ENCODE data around the gene CSNK2A2. TPM values are rescaled to one million over a fixed set of nuclear protein-coding genes. Genes with fewer than 3 reads are reported as not detected.
A peak's percentile ranks its signal among the peaks of the same experiment; 100 is the strongest.

Gene CSNK2A2
- polyA plus RNA-seq, 2 of the 4 experiments (the other 2 are of a cell fraction): 42.5 to 47.6 TPM

DNA sequence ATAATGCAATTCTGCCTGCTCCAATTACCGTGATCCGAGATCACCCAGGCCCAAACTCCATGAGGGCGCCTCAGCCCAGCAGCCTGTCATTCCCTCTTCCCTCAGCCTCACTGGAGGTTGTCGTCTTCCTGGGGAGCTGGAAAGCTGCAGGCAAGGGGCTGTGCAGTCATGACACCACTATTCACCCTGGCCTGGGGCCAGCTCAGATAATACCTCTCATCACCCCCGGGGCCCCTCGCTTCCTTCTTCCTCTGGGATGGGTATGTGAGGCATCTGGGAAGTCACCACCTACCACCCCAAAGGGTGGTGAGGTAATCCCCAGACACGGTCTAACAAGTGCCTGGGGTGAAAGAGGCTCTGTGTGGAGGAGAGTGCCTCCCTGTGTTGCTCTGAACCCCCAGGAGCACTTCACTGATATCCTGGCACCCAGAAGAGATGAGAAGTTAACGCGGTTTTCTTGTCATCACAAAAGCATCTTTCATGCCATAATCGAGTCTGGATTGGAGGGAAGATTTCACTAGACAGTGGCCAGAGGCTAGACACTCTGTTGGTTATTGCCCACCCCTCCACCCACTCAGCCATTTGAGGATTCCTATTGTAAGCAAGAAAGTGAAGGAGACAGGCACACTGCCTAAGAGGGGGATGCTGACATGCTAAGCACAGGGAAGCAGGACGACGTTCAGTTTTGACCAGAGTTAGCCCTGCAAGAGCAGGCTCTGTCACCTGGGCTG, 87.2 kb downstream of the CSNK2A2 start:
- WGBS (ENCODE audit: missing lambda C conversion rate): 61% methylated on average over 12 of the region's 12 CpGs
- no peak overlapping the region for H3K4me3 ChIP-seq
- DNase-seq (ENCODE audit: low read depth in 1 of 2, low spot score in 1 of 2): no peak
- no peaks in the 10 kb centered on the region for H3K4me1 ChIP-seq
- no peak overlapping the region for H3K4me2 ChIP-seq
- H3K9me3 ChIP-seq: no peaks in the 10 kb centered on the region
- no peak for TF ChIP-seq BCL3 (IDR thresholded peaks at IDR 0.05)
- TF ChIP-seq POLR2A (IDR thresholded peaks at IDR 0.05; ENCODE audit: low read length): no peak
- TF ChIP-seq CHD2 (IDR thresholded peaks at IDR 0.05; ENCODE audit: low read length, partially characterized antibody): no peak
- TF ChIP-seq BHLHE40 (IDR thresholded peaks at IDR 0.05; ENCODE audit: low read depth, low read length): no peak
- no peak for TF ChIP-seq CEBPB (IDR thresholded peaks at IDR 0.05)
- no peak for TF ChIP-seq FOSB (CRISPR knock-in tag; IDR thresholded peaks at IDR 0.05)
- TF ChIP-seq EP300 (IDR thresholded peaks at IDR 0.05): no peak
- TF ChIP-seq CBX8 (IDR thresholded peaks at IDR 0.05): no peak
- no peak for TF ChIP-seq TP53 (CRISPR knock-in tag; IDR thresholded peaks at IDR 0.05)
- TF ChIP-seq EHF (CRISPR knock-in tag; IDR thresholded peaks at IDR 0.05): no peak
- H3K27ac ChIP-seq: no peak overlapping the region
- CTCF ChIA-PET: interaction anchor here (0.9 to 5.2 kb wide), 4 partner anchors 11 to 83 kb away, joined by 3 to 35 read pairs (median 10); no protein-coding TSS in a partner anchor
- FAIRE-seq: no peak
- POLR2A ChIA-PET: no interaction called here
- peak; percentile 27 to 41; a peak in 4 of 6 replicates for ATAC-seq

DNA sequence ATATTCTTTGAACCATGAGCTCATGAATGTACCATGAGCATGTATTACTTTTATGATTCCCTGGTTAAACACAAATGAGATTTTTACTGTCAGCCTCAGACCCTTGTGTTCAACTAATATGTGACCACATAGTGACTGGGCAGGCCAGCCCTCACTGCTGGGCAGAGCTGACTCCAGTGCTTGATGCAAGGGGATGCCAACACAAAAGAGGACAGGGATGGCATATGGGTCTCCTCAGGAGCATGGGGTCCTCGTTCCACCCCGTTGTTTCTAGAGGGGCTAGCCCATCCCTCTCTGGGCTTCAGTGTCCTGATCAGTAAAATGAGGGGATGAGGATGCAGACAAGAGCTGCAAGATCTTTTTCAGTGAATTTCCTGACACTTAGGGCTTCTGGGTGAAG, 88.0 kb downstream of the CSNK2A2 start:
- Histone ChIP-seq H3K4me2 (no peak overlapping the region), H3K4me1 (no peaks in the 10 kb centered on the region), H3K9me3 (no peaks in the 10 kb centered on the region), H3K27ac (no peak overlapping the region), H3K4me3 (no peak overlapping the region)
- peak in 1 of 2 experiments; percentile 16; a peak in 1 of 6 replicates for ATAC-seq
- no peak for TF ChIP-seq TFCP2L1 (CRISPR knock-in tag; IDR thresholded peaks at IDR 0.05)
- no peak for TF ChIP-seq PBX3 (IDR thresholded peaks at IDR 0.05)
- no peak for TF ChIP-seq CTCF (IDR thresholded peaks at IDR 0.05)
- TF ChIP-seq HOXA7 (CRISPR knock-in tag; IDR thresholded peaks at IDR 0.05): no peak
- no peak for TF ChIP-seq CEBPB (IDR thresholded peaks at IDR 0.05)
- TF ChIP-seq, protein P1, sequence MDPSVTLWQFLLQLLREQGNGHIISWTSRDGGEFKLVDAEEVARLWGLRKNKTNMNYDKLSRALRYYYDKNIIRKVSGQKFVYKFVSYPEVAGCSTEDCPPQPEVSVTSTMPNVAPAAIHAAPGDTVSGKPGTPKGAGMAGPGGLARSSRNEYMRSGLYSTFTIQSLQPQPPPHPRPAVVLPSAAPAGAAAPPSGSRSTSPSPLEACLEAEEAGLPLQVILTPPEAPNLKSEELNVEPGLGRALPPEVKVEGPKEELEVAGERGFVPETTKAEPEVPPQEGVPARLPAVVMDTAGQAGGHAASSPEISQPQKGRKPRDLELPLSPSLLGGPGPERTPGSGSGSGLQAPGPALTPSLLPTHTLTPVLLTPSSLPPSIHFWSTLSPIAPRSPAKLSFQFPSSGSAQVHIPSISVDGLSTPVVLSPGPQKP (IDR thresholded peaks at IDR 0.05; ENCODE audit: low read depth, low read length): no peak
- TF ChIP-seq RCOR1 (IDR thresholded peaks at IDR 0.05; ENCODE audit: low read depth, low read length): no peak
- TF ChIP-seq NPAS2 (CRISPR knock-in tag; IDR thresholded peaks at IDR 0.05; ENCODE audit: borderline replicate concordance): no peak
- TF ChIP-seq TP53 (CRISPR knock-in tag; IDR thresholded peaks at IDR 0.05): no peak
- no peak for TF ChIP-seq FOSL2 (IDR thresholded peaks at IDR 0.05)
- TF ChIP-seq FOSL2 (CRISPR knock-in tag; IDR thresholded peaks at IDR 0.05): no peak
- no peak for TF ChIP-seq CHD4 (IDR thresholded peaks at IDR 0.05; ENCODE audit: borderline replicate concordance)
- TF ChIP-seq HEYL (CRISPR knock-in tag; IDR thresholded peaks at IDR 0.05): no peak
- ChIA-PET CTCF (interaction anchor here (0.9 to 5.2 kb wide), 3 partner anchors 11 to 82 kb away, joined by 4 to 35 read pairs (median 15); no protein-coding TSS in a partner anchor), POLR2A (interaction anchor here (1.2 kb wide), 1 partner anchor 20 kb away, joined by 3 read pairs; no protein-coding TSS in a partner anchor)
- no peak for DNase-seq (ENCODE audit: low read depth in 1 of 2, low spot score in 1 of 2)
- no peak for FAIRE-seq
- WGBS (ENCODE audit: missing lambda C conversion rate): 13% methylated on average over 2 of the region's 2 CpGs

Measured in A549 (cell line).